OCI-LY3 (cell line): Measurements from ENCODE around the gene PIK3CA.

Experiments
- CTCF ChIP-seq: fragments of 200-600, 300-600 bp; sonication (generic); IDR thresholded peaks from 2 replicates; pipeline ENCODE4 v1.5.1; 2014; ENCODE audit warnings: antibody characterized with exemption, low read length, low read depth
- EZH2phosphoT487 ChIP-seq: fragments of 200-600 bp; shearing (Covaris generic); IDR thresholded peaks from 2 replicates; pipeline ENCODE4 v1.6.1; 2018; ENCODE audit warnings: antibody characterized with exemption, mixed run types, low read depth

DNA sequence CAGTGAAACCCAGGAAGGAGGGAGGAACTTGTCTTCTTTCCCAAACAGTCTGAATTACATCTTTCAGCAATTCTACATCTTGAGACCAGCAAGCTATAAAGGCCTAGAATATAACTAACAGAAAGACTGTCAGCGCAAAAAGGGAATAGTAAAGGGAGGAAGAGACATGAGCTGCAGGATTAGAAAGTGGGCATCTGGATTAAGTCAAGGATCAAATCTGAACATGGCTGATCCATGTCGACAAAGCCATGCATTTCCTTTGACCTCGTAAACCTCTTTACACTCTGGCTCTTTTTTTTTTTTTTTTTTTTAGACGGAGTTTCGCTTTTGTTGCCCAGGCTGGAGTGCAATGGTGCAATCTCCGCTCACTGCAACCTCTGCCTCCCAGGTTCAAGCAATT is 138.2 kb downstream of the PIK3CA start:
- no peak for TF ChIP-seq CTCF
- no peak for TF ChIP-seq EZH2phosphoT487
